GM06990 (cell line): Measurements from ENCODE around the gene TH.

ENCODE experiments used
- DNase-seq: peaks from one replicate; pipeline ENCODE4 v3.0.0-alpha.2; 2011; ENCODE audit not compliant: insufficient read length; ENCODE audit errors: extremely low read depth
- H3K27me3 ChIP-seq: replicated peaks from 2 replicates; pipeline ENCODE4 v1.6.0; 2011; ENCODE audit warnings: low read length; ENCODE audit not compliant: control insufficient read depth, insufficient read depth
- H3K36me3 ChIP-seq: 2 replicates; pipeline ENCODE4 v1.5.1; 2011; ENCODE audit warnings: low read length; ENCODE audit not compliant: control insufficient read depth, insufficient read depth
- H3K4me3 ChIP-seq: replicated peaks from 2 replicates; pipeline ENCODE4 v1.5.1; 2011; ENCODE audit warnings: low read depth, mild to moderate bottlenecking, control low read depth, low read length
- CTCF ChIP-seq: IDR thresholded peaks from 2 replicates; pipeline ENCODE4 v1.5.1; 2011; ENCODE audit warnings: low read length, control low read depth, mild to moderate bottlenecking, inconsistent platforms; ENCODE audit not compliant: insufficient read depth, poor library complexity, severe bottlenecking

Gene TH

DNA sequence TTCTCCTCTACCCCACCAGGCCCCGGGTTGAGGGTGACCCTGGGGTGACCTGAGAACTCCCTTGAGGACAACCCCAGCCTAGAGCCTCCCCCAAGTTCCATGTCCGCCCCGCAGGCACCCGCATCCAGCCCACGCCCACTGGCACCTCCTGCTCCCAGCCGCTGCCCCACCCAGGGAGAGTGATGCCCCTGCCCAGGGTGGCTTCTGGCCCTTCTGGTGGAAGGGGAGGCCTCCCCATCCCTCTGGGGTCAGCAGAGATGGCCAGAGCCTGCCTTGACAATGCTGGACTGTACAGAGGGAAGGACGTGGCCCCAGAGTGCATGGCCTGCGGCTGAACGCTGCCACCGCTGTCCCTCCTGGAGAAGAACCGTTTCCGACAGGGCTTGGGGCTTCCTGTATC lies 1.1 kb upstream of the TH start:
- H3K27me3 ChIP-seq, result no peaks in the 10 kb centered on the region
- no peak for TF ChIP-seq CTCF
- no peaks in the 10 kb centered on the region for H3K36me3 ChIP-seq
- no peak overlapping the region for H3K4me3 ChIP-seq
- DNase-seq, result no peak

DNA sequence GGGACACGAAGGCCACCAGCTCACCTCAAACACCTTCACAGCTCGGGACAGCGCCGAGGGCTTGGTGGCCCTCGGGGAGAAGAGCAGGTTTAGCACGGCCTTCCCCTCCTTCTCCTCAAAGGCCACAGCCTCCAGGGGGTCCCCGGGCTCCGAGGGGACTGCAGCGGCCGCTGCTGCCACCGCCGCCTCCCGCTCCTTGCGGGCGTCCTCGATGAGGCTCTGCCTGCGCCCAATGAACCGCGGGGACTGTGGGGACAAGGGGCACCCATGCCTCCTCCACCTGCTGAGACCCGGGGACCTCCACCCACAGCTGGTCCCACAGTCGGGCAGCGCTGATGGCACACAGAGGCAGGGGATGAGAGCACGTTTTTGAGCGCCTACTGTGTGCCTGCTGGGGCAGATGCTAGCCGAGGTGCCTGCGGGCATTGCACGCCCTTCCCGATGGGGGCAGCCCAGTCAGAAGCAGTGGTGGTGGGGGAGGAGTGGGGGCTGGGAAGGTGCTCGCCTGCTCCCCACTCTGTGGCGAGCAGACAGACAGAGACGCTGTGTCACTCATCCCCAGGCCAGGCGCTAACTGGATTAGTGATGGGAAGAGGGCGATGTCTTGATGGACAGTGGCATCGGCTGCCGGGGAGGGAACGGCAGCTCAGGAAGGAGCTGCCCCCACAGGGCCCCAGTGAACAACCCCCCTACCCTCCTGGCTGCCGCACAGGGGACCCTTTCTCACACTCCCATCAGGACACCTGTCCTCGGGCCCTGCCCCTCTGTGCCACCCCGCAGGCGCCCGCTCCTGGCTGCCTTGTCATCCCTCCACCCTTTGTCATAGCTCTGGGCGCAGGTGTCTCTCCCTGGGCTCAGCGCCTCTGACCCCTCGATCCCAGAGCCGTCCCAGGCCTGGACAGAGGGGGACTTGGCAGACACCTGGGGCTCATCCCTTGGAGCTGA lies 1.7 kb downstream of the TH start:
- no peak for DNase-seq
- H3K4me3 ChIP-seq, result no peak overlapping the region

DNA sequence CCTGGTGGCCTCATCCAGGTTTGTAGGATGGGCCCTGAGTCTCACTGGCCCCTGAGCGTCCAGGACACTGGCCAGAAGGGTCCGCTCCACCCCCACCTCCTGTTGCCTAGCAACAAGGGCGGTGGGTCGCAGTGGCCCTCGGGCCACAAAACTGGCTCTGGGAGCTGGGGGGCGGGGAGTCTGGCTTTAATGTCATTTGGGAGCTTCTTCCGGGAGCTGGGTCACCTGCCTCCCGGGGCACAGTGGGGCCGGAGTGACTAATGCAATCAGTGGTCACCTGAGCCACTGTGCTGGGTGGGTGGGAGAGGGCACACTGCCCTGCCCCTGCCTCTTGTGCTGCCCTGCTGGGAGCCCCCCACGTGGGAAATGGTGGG lies 2.6 kb downstream of the TH start:
- no peak overlapping the region for H3K4me3 ChIP-seq
- H3K27me3 ChIP-seq, result no peaks in the 10 kb centered on the region
- H3K36me3 ChIP-seq, result no peaks in the 10 kb centered on the region
- TF ChIP-seq CTCF, result no peak
- no peak for DNase-seq

More for the DNA sequence above, 1.7 kb downstream of the TH start:
- no peak for TF ChIP-seq CTCF
- Histone ChIP-seq H3K36me3 (no peaks in the 10 kb centered on the region), H3K27me3 (no peaks in the 10 kb centered on the region)

DNA sequence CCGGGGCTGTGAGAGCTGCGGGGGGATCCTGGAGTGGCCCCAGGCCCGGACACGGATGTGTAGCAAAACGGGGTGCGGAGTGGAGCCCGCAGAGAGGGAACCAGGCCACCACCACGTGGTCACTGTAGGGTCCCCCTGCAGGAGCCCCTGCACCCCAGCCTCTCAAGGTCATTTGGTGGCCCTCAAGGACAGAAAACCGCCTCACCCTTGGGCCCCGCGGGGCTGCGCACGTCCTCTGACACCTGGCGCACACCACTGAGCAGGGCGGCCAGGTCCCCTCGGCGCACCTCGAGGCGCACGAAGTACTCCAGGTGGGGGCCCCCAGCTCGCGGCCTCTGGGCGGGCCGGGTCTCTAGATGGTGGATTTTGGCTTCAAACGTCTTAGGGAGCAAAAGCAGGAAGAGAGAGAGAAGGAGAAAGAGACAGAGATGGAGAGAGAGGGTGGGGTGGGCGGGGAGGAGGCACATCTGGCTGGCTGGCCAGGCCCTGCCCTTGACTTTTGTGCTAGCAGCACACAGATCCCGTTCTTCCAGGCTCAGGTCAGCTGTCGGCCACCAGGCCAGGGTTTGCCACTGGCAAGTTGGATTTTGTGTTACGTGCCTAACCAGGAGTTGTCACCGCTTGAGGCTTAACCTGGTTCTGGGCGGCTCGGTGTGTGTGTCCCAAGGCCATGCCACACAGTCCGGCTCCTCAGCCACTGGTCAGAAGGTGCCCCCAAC lies 3.2 kb downstream of the TH start:
- Histone ChIP-seq H3K27me3 (no peaks in the 10 kb centered on the region), H3K36me3 (no peaks in the 10 kb centered on the region), H3K4me3 (no peak overlapping the region)
- TF ChIP-seq CTCF, result no peak
- no peak for DNase-seq

DNA sequence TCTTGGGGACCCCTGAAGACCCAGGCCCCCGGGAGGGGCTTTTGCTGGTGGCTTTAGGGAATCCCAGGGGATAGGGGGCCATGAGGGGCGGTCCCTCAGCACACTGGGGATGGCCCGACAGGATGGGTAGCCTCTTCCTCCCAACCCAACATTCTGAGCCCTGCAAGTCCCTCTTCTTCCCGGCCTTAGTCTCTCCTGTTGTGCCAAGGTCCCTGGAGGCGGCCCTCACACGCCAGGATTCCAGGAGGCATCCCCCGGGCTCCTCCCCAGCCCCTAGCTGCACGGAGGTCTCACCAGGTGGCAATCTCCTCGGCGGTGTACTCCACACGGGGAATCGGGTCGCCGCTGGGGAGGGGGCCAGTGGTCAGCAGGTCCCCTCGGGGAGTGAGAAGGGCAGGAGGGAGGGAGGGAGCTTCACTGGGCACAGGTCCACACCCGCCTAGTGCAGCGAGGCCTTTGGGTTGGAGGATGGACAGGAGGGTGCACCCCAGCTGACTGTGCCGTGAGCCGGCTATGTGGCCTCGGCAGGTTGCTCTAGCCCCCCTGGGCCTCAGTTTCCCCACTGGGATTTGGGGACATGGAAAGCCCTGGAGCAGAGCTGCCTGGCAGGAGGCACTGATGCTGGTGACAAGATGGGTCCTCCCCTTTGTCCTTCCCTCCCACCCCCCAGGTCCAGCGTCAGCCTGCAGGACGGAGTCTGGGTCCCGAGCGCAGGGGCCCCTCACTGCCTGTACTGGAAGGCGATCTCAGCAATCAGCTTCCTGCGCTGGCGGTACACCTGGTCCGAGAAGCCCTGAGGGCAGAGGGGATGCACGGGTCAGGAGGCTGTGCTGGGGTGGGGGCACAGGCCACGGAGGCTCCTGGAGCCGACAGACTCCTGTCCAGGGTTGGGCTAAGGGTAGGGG lies 4.2 kb downstream of the TH start:
- Histone ChIP-seq H3K4me3 (no peak overlapping the region), H3K36me3 (no peaks in the 10 kb centered on the region), H3K27me3 (no peaks in the 10 kb centered on the region)
- DNase-seq, result no peak
- no peak for TF ChIP-seq CTCF
